Ovary (tissue), 9 donors: Measurements from ENCODE around the gene CDK16. TPM values are rescaled to one million over a fixed set of nuclear protein-coding genes. Genes with fewer than 3 reads are reported as not detected.

ENCODE experiments used
- DNase-seq, 5 donors: peaks; one replicate each; pipeline ENCODE4 v3.0.0-alpha.2; 2019 to 2020
- H3K27ac ChIP-seq, 2 donors: fragments of 200-600 bp; one replicate each; pipeline versions ENCODE4 v1.5.1 to v1.8.0; 2019 to 2022
- H3K27me3 ChIP-seq: fragments of 200-600 bp; one replicate; pipeline ENCODE4 v1.8.0; 2022
- H3K36me3 ChIP-seq: fragments of 200-600 bp; sonication (generic); one replicate; pipeline ENCODE4 v1.5.1; 2019
- H3K4me1 ChIP-seq: one replicate; pipeline ENCODE4 v1.8.1; 2013; ENCODE audit warnings: mild to moderate bottlenecking, moderate library complexity; ENCODE audit not compliant: insufficient read depth
- H3K4me3 ChIP-seq: fragments of 200-600 bp; sonication (generic); one replicate; pipeline ENCODE4 v1.5.1; 2017
- H3K9me3 ChIP-seq, 2 donors: fragments of 200-600 bp in 1 of 2; sonication (generic) in 1 of 2; one replicate each; pipeline versions ENCODE4 v1.5.1 to v1.8.1; 2013 to 2019; ENCODE audit warnings: mild to moderate bottlenecking in 1 of 2, moderate library complexity in 1 of 2
- EP300 ChIP-seq: sonication (generic); formaldehyde crosslinking; IDR thresholded peaks from one replicate; pipeline ENCODE4 v1.6.1; 2017; ENCODE audit warnings: antibody characterized with exemption
- POLR2A ChIP-seq: fragments of 450-650 bp; IDR thresholded peaks from one replicate; pipeline ENCODE4 v1.6.1; 2017; ENCODE audit warnings: antibody characterized with exemption, mild to moderate bottlenecking, moderate library complexity
- WGBS, 3 donors: extraction: QIAGEN DNeasy Blood & Tissue Kit in 1 of 3; methylation state at CpG; one replicate each; pipeline versions ENCODE4 v1.1.5 to v1.1.7; 2013 to 2017; 5-methylcytosine and 5-hydroxymethylcytosine counted together
- intact Hi-C, 4 donors: fragments of 100-400 bp; cut with DNase I; formaldehyde crosslinking; loops; one replicate each; pipeline versions ENCODE4 v1.11.0 to v1.15.1; 2022 to 2023
- polyA plus RNA-seq, 2 donors: library from polyadenylated mRNA; stranded (reverse); fragments of 200-250 nt in 1 of 2; fragments of 350-450 nt in 1 of 2; fragmentation: Illumina TruSeq in 1 of 2; extraction: RNeasy Lipid Tissue Mini Kit (QIAGEN cat#74804) in 1 of 2; gene quantifications; one replicate each; pipeline ENCODE4 v1.2.3, GENCODE V29; 2013 to 2014
- total RNA-seq, 7 donors: library from RNA; depleted of rRNA in 2 of 7; stranded (reverse); fragments of >200 nt in 2 of 7; fragmentation: NEBNext Ultra II Directional in 3 of 7; extraction: Animal tissue kit (Norgen Biotek cat#: 25700) in 3 of 7; gene quantifications; one replicate each; pipeline versions ENCODE4 v1.1.0 to v1.2.4, GENCODE V29; 2016 to 2023
- TF ChIP-seq, protein P1 (sequence below), 3 donors: fragments of 450-650 bp in 2 of 3; fragments of 200-600 bp in 1 of 3; IDR thresholded peaks; one replicate each; pipeline versions ENCODE4 v1.5.1 to v1.8.0; 2016 to 2022; ENCODE audit warnings: antibody characterized with exemption in 3 of 3, mild to moderate bottlenecking in 1 of 3
- donor health status: DM: no; HTN: no; CAD: no; lungs with moderate emphysema.
- donor health status: DM: no; HTN: no; CAD: no.
- donor health status: Bipolar disorder and iron deficiency.
- donor health status: DM: yes; HTN: yes; CAD: no.
- donor health status: DM: no; HTN: no; CAD: no.
- donor health status: DM: yes; HTN: yes; CAD: no.

The CDK16 gene
- total and polyA plus RNA-seq, 9 donors: 40.9 to 99.0 (median 69.8) TPM

GRCh38 chrX:47224896-47225290 lies 6.4 kb downstream of the CDK16 start:
- Histone ChIP-seq H3K9me3 (no peaks in the 10 kb centered on the region), H3K27ac (no peak overlapping the region), H3K4me3 (no peak overlapping the region), H3K27me3 (no peaks in the 10 kb centered on the region), H3K36me3 (no peaks in the 10 kb centered on the region), H3K4me1 (peaks cover 8% of the 10 kb centered on the region)
- 88 to 98% (median 95%) methylated on average over 4 of the region's 4 CpGs for WGBS, 3 donors
- intact Hi-C loops: no loop called here
- peak in 2 of 5 donors; percentile 6 to 21 for DNase-seq
- no peak for TF ChIP-seq EP300
- TF ChIP-seq POLR2A: no peak
- TF ChIP-seq, protein P1, sequence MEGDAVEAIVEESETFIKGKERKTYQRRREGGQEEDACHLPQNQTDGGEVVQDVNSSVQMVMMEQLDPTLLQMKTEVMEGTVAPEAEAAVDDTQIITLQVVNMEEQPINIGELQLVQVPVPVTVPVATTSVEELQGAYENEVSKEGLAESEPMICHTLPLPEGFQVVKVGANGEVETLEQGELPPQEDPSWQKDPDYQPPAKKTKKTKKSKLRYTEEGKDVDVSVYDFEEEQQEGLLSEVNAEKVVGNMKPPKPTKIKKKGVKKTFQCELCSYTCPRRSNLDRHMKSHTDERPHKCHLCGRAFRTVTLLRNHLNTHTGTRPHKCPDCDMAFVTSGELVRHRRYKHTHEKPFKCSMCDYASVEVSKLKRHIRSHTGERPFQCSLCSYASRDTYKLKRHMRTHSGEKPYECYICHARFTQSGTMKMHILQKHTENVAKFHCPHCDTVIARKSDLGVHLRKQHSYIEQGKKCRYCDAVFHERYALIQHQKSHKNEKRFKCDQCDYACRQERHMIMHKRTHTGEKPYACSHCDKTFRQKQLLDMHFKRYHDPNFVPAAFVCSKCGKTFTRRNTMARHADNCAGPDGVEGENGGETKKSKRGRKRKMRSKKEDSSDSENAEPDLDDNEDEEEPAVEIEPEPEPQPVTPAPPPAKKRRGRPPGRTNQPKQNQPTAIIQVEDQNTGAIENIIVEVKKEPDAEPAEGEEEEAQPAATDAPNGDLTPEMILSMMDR (IDR thresholded peaks at IDR 0.05): no peak

GRCh38 chrX:47226071-47226470 lies 7.6 kb downstream of the CDK16 start:
- WGBS, 3 donors: 81 to 90% (median 82%) methylated on average over 6 of the region's 6 CpGs
- intact Hi-C loops: no loop called here
- no peaks in the 10 kb centered on the region for H3K27me3 ChIP-seq
- H3K4me3 ChIP-seq: no peak overlapping the region
- TF ChIP-seq, protein P1 (IDR thresholded peaks at IDR 0.05): no peak
- no peak for TF ChIP-seq POLR2A
- no peak for TF ChIP-seq EP300
- no peaks in the 10 kb centered on the region for H3K9me3 ChIP-seq
- no peaks in the 10 kb centered on the region for H3K36me3 ChIP-seq
- peaks cover 2% of the 10 kb centered on the region for H3K4me1 ChIP-seq
- H3K27ac ChIP-seq: no peak overlapping the region
- DNase-seq: peak in 2 of 5 donors; percentile 14 to 33

DNA sequence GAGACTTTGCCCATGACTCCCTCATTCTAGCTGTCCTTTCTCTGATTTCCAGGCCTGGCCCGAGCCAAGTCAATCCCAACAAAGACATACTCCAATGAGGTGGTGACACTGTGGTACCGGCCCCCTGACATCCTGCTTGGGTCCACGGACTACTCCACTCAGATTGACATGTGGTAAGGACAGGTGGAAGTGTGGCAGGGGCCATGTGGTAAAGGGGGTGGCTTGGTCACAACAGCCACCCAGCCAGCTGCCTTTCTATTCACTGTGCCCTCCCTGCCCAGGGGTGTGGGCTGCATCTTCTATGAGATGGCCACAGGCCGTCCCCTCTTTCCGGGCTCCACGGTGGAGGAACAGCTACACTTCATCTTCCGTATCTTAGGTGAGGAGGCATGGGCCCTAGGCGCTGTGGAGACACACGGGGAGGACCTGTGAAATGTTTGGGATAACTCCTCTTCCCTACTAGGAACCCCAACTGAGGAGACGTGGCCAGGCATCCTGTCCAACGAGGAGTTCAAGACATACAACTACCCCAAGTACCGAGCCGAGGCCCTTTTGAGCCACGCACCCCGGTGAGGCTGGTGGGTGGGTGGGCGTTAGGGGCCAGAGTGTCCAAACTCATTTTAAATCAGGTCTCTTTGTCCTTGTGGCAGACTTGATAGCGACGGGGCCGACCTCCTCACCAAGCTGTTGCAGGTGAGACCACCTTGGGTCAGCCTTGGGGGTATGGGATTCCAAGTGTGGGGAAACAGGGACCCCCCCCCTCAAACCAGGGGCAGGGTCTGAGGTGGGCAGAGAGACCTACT lies 8.3 kb downstream of the CDK16 start:
- WGBS, 3 donors: 90 to 94% (median 91%) methylated on average over 19 of the region's 19 CpGs
- Histone ChIP-seq H3K4me3 (no peak overlapping the region), H3K27me3 (no peaks in the 10 kb centered on the region), H3K27ac (no peak overlapping the region), H3K4me1 (peaks cover under 1% of the 10 kb centered on the region), H3K9me3 (no peaks in the 10 kb centered on the region), H3K36me3 (no peaks in the 10 kb centered on the region)
- TF ChIP-seq EP300: no peak
- TF ChIP-seq, protein P1 (IDR thresholded peaks at IDR 0.05): no peak
- no peak for TF ChIP-seq POLR2A
- intact Hi-C loops: no loop called here
- peak in 2 of 5 donors; percentile 14 to 17 for DNase-seq

- H3K36me3 ChIP-seq: no peaks in the 10 kb centered on the region
- no peak overlapping the region for H3K27ac ChIP-seq
- WGBS, 3 donors: 89 to 90% (median 89%) methylated on average over 9 of the region's 9 CpGs
- H3K4me1 ChIP-seq: no peaks in the 10 kb centered on the region
- peak in 2 of 5 donors; percentile 17 to 24 for DNase-seq
- intact Hi-C loops: no loop called here
- TF ChIP-seq, protein P1 (IDR thresholded peaks at IDR 0.05): no peak
- TF ChIP-seq EP300 (no peak), POLR2A (no peak)
- no peak overlapping the region for H3K4me3 ChIP-seq
- no peaks in the 10 kb centered on the region for H3K27me3 ChIP-seq
- no peaks in the 10 kb centered on the region for H3K9me3 ChIP-seq
Measured at GRCh38 chrX:47227334-47227583, 8.8 kb downstream of the CDK16 start.
